HepG2 (cell line): Measurements from ENCODE around the gene CH25H. TPM values are rescaled to one million over a fixed set of nuclear protein-coding genes. Genes with fewer than 3 reads are reported as not detected.

Source experiments
- AGO1 ChIP-seq: fragments of 200-400 bp; formaldehyde crosslinking; IDR thresholded peaks from 2 replicates; pipeline ENCODE4 v1.6.1; 2017; ENCODE audit warnings: mild to moderate bottlenecking, low read depth, low read length, moderate library complexity; ENCODE audit not compliant: poor library complexity, severe bottlenecking
- E2F5 ChIP-seq: sonication (generic); formaldehyde crosslinking; conservative IDR thresholded peaks from 2 replicates; pipeline ENCODE4 v1.4.0; 2020; ENCODE audit warnings: missing genetic modification reagents
- EEA1 ChIP-seq: sonication (generic); formaldehyde crosslinking; IDR thresholded peaks from 2 replicates; pipeline ENCODE4 v1.5.1; 2020; ENCODE audit warnings: mild to moderate bottlenecking, missing genetic modification reagents, borderline replicate concordance
- ELF3 ChIP-seq: IDR thresholded peaks from 2 replicates; pipeline ENCODE4 v1.6.1; 2016; ENCODE audit warnings: missing genetic modification reagents, missing compliant biosample characterization
- FOXA1 ChIP-seq, 2 experiments: fragments of 450-650 bp in 1 of 2; sonication (generic) in 1 of 2; formaldehyde crosslinking in 1 of 2; IDR thresholded peaks; 2 replicates each; pipeline versions ENCODE4 v1.4.0 to v1.6.1; 2016 to 2020; ENCODE audit warnings: missing genetic modification reagents in 1 of 2
- MAFG ChIP-seq: sonication (generic); formaldehyde crosslinking; IDR thresholded peaks from 2 replicates; pipeline ENCODE4 v1.5.1; 2020; ENCODE audit warnings: mild to moderate bottlenecking, missing genetic modification reagents
- MAX ChIP-seq: IDR thresholded peaks from 2 replicates; pipeline ENCODE4 v1.6.1; 2012; ENCODE audit warnings: inconsistent platforms
- MIER3 ChIP-seq: IDR thresholded peaks from 2 replicates; pipeline ENCODE4 v1.6.1; 2016; ENCODE audit warnings: missing compliant biosample characterization, borderline replicate concordance
- MNT ChIP-seq: fragments of 450-650 bp; IDR thresholded peaks from 2 replicates; pipeline ENCODE4 v1.6.1; 2016
- MXD4 ChIP-seq: IDR thresholded peaks from 2 replicates; pipeline ENCODE4 v1.6.1; 2016; ENCODE audit warnings: mild to moderate bottlenecking, missing biosample characterization, missing genetic modification reagents
- SAP130 ChIP-seq: IDR thresholded peaks from 2 replicates; pipeline ENCODE4 v1.6.1; 2016; ENCODE audit warnings: low read depth
- SATB2 ChIP-seq: sonication (generic); formaldehyde crosslinking; IDR thresholded peaks from 2 replicates; pipeline ENCODE4 v1.5.0; 2020; ENCODE audit warnings: missing genetic modification reagents
- SMAD1 ChIP-seq: sonication (generic); formaldehyde crosslinking; IDR thresholded peaks from 2 replicates; pipeline ENCODE4 v1.4.0; 2020; ENCODE audit warnings: missing genetic modification reagents, low read depth, mild to moderate bottlenecking, borderline replicate concordance
- SNAPC2 ChIP-seq: sonication (generic); formaldehyde crosslinking; IDR thresholded peaks from 2 replicates; pipeline ENCODE4 v1.8.1; 2022; ENCODE audit warnings: mild to moderate bottlenecking, missing genetic modification reagents
- TCF7L2 ChIP-seq: IDR thresholded peaks from 2 replicates; pipeline ENCODE4 v1.6.1; 2011; ENCODE audit warnings: mild to moderate bottlenecking, low read depth, low read length, moderate library complexity
- ZNF230 ChIP-seq: sonication (generic); formaldehyde crosslinking; IDR thresholded peaks from 2 replicates; pipeline ENCODE4 v1.4.0; 2020; ENCODE audit warnings: mild to moderate bottlenecking, missing genetic modification reagents
- ZNF30 ChIP-seq: sonication (generic); formaldehyde crosslinking; IDR thresholded peaks from 2 replicates; pipeline ENCODE4 v1.5.0; 2020; ENCODE audit warnings: mild to moderate bottlenecking, missing genetic modification reagents
- ZNF343 ChIP-seq: sonication (generic); formaldehyde crosslinking; IDR thresholded peaks from 2 replicates; pipeline ENCODE4 v1.4.0; 2020; ENCODE audit warnings: mild to moderate bottlenecking, missing genetic modification reagents
- ZNF546 ChIP-seq: sonication (generic); formaldehyde crosslinking; conservative IDR thresholded peaks from 2 replicates; pipeline ENCODE4 v1.8.1; 2023; ENCODE audit warnings: mild to moderate bottlenecking, missing genetic modification reagents
- polyA plus RNA-seq, 8 experiments: library from polyadenylated mRNA; depleted of rRNA in 3 of 8; stranded (reverse) in 7 of 8; unstranded in 1 of 8; fragments of >200 nt; fragmentation: Illumina TruSeq in 4 of 8; extraction: Trizol in 4 of 8; gene quantifications; 2 replicates each; pipeline versions ENCODE4 v1.2.1 to v1.2.3, GENCODE V29; 2011 to 2016; ENCODE audit warnings: low read depth in 4 of 8, missing spikeins in 1 of 8, mixed read lengths in 1 of 8; ENCODE audit not compliant: insufficient read depth in 1 of 8
- total RNA-seq, 5 experiments: library from RNA; depleted of rRNA; stranded (reverse); fragments of >200 nt; fragmentation: Illumina TruSeq; extraction: Trizol; gene quantifications; 2 replicates each; pipeline ENCODE4 v1.2.3, GENCODE V29; 2016; ENCODE audit warnings: low read depth in 1 of 5
- TF ChIP-seq, protein P1 (sequence below): sonication (generic); IDR thresholded peaks from 2 replicates; pipeline ENCODE4 v1.6.1; 2016; ENCODE audit warnings: low read depth, borderline replicate concordance
- TF ChIP-seq, protein P2 (sequence below): sonication (generic); formaldehyde crosslinking; IDR thresholded peaks from 2 replicates; pipeline ENCODE4 v1.4.0; 2020; ENCODE audit warnings: mild to moderate bottlenecking, missing genetic modification reagents, borderline replicate concordance
- TF ChIP-seq, protein P3 (sequence below): sonication (generic); formaldehyde crosslinking; IDR thresholded peaks from 2 replicates; pipeline ENCODE4 v1.4.0; 2020; ENCODE audit warnings: low read depth, mild to moderate bottlenecking, missing genetic modification reagents

The CH25H gene
- total and polyA plus RNA-seq, 2 of the 13 experiments (the other 11 are each of a cell fraction or from before 2014, with no cell fraction given): not detected

GRCh38 chr10:89242345-89242684, 35.2 kb upstream of the CH25H start (continued):
- peak; percentile 42; the same call in 1 of the 2 replicates for TF ChIP-seq MAX
- TF ChIP-seq SAP130 (CRISPR knock-in tag): peak; percentile 45
- no peak for TF ChIP-seq SATB2
- TF ChIP-seq SNAPC2 (CRISPR knock-in tag): no peak
- TF ChIP-seq, protein P1, sequence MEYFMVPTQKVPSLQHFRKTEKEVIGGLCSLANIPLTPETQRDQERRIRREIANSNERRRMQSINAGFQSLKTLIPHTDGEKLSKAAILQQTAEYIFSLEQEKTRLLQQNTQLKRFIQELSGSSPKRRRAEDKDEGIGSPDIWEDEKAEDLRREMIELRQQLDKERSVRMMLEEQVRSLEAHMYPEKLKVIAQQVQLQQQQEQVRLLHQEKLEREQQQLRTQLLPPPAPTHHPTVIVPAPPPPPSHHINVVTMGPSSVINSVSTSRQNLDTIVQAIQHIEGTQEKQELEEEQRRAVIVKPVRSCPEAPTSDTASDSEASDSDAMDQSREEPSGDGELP: no peak
- no peak for TF ChIP-seq E2F5 (CRISPR knock-in tag)
- TF ChIP-seq MNT: 0 out of 2 replicates have a peak, but pooled peaks have one; percentile 8
- TF ChIP-seq TCF7L2: no peak
- no peak for TF ChIP-seq FOXA1 (IDR thresholded peaks at IDR 0.05)
- TF ChIP-seq FOXA1 (CRISPR knock-in tag; IDR thresholded peaks at IDR 0.05): peak; percentile 33; the same call in 1 of the 2 replicates
- no peak for TF ChIP-seq ZNF230 (CRISPR knock-in tag)
- TF ChIP-seq MAFG (CRISPR knock-in tag): no peak
- TF ChIP-seq SMAD1: no peak
- TF ChIP-seq ZNF343 (CRISPR knock-in tag): no peak
- 0 out of 2 replicates have a peak, but pooled peaks have one; percentile 26 for TF ChIP-seq ELF3
- TF ChIP-seq, protein P2, sequence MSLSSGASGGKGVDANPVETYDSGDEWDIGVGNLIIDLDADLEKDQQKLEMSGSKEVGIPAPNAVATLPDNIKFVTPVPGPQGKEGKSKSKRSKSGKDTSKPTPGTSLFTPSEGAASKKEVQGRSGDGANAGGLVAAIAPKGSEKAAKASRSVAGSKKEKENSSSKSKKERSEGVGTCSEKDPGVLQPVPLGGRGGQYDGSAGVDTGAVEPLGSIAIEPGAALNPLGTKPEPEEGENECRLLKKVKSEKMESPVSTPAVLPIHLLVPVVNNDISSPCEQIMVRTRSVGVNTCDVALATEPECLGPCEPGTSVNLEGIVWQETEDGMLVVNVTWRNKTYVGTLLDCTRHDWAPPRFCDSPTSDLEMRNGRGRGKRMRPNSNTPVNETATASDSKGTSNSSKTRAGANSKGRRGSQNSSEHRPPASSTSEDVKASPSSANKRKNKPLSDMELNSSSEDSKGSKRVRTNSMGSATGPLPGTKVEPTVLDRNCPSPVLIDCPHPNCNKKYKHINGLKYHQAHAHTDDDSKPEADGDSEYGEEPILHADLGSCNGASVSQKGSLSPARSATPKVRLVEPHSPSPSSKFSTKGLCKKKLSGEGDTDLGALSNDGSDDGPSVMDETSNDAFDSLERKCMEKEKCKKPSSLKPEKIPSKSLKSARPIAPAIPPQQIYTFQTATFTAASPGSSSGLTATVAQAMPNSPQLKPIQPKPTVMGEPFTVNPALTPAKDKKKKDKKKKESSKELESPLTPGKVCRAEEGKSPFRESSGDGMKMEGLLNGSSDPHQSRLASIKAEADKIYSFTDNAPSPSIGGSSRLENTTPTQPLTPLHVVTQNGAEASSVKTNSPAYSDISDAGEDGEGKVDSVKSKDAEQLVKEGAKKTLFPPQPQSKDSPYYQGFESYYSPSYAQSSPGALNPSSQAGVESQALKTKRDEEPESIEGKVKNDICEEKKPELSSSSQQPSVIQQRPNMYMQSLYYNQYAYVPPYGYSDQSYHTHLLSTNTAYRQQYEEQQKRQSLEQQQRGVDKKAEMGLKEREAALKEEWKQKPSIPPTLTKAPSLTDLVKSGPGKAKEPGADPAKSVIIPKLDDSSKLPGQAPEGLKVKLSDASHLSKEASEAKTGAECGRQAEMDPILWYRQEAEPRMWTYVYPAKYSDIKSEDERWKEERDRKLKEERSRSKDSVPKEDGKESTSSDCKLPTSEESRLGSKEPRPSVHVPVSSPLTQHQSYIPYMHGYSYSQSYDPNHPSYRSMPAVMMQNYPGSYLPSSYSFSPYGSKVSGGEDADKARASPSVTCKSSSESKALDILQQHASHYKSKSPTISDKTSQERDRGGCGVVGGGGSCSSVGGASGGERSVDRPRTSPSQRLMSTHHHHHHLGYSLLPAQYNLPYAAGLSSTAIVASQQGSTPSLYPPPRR (CRISPR knock-in tag): no peak
- TF ChIP-seq MIER3 (CRISPR knock-in tag): no peak
- TF ChIP-seq, protein P3, sequence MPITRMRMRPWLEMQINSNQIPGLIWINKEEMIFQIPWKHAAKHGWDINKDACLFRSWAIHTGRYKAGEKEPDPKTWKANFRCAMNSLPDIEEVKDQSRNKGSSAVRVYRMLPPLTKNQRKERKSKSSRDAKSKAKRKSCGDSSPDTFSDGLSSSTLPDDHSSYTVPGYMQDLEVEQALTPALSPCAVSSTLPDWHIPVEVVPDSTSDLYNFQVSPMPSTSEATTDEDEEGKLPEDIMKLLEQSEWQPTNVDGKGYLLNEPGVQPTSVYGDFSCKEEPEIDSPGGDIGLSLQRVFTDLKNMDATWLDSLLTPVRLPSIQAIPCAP: no peak
- TF ChIP-seq MXD4 (CRISPR knock-in tag): 0 out of 2 replicates have a peak, but pooled peaks have one; percentile 44
- TF ChIP-seq AGO1: no peak
- no peak for TF ChIP-seq ZNF546
- TF ChIP-seq EEA1 (CRISPR knock-in tag): no peak
- no peak for TF ChIP-seq ZNF30 (CRISPR knock-in tag)
